Erythroblast (primary cell): ENCODE data around the gene BLOC1S5.

Source experiments
- GATA1 ChIP-seq: IDR thresholded peaks from 2 replicates; pipeline ENCODE4 v1.6.1; 2011; ENCODE audit warnings: low read depth, mild to moderate bottlenecking, control low read depth, low read length, moderate library complexity
- POLR2A ChIP-seq: IDR thresholded peaks from 2 replicates; pipeline ENCODE4 v1.6.1; 2011; ENCODE audit warnings: mild to moderate bottlenecking, low read length

DNA sequence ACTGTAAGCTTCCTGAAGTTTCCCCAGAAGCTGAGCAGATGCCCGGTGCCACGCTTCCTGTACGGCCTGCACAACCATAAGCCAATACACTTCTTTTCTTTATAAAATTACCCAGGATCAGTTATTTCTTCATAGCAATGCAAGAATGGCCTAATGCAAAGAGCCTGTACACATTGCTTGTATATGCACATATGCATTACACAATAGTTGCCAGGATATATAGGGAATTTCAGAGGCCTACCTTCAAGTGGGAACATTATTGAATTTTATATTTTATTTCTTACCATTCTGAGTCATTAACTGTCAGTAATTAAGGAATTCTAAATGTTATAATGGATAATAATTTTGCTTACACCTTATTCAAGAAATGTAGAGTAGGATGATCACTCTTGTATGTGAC is 93.6 kb downstream of the BLOC1S5 start:
- no peak for TF ChIP-seq POLR2A
- TF ChIP-seq GATA1 = no peak
